Measurements from ENCODE around the gene NOLC1. TPM values are rescaled to one million over a fixed set of nuclear protein-coding genes. Genes with fewer than 3 reads are reported as not detected.
A peak's percentile ranks its signal among the peaks of the same experiment; 100 is the strongest.

Gene NOLC1
- total and polyA plus RNA-seq, 2 of the 13 experiments (the other 11 are each of a cell fraction or from before 2014, with no cell fraction given) = 50.6 to 81.0 TPM

GRCh38 chr10:102141583-102142107 lies 10.5 kb upstream of the NOLC1 start:
- ATAC-seq (peak; percentile 3; the same call in 1 of the 3 replicates), FAIRE-seq (no peak), DNase-seq (ENCODE audit: low spot score) (no peak)
- no peak overlapping the region for H3K27ac ChIP-seq (ENCODE audit: extremely low read length, insufficient read depth, low read length)
- no TSS peak for BruUV-seq (replicated peaks)
- H3K36me3 ChIP-seq (replicated peaks in 1 of 2; ENCODE audit: control insufficient read depth in 1 of 2, insufficient read depth in 2 of 2, low read length in 2 of 2) = peaks cover 51 to 84% of the 10 kb centered on the region in 2 experiments
- WGBS (ENCODE audit: low lambda C conversion rate) = 100% methylated on average over 3 of the region's 4 CpGs
- ChIA-PET POLR2A (interaction anchor here (2.3 kb wide), 1 partner anchor 9 kb away, joined by 11 read pairs; the partner anchor contains the start of gene NOLC1), CTCF (ENCODE audit: low intra/inter-chr PET ratio, low total read pairs) (no interaction called here)
- H3K4me3 ChIP-seq (replicated peaks in 1 of 3; ENCODE audit: insufficient read depth in 1 of 3, low read depth in 2 of 3, low read length in 3 of 3) = no peak overlapping the region
- H3K4me1 ChIP-seq (ENCODE audit: insufficient read depth, low read length) = no peaks in the 10 kb centered on the region
- in situ Hi-C loops (cut with HindIII; ENCODE audit: extremely low pct_ligation_motif_present, low pct_unique_long_range_greater_than_20kb) (no loop called here), intact Hi-C loops (cut with micrococcal nuclease; ENCODE audit: unreplicated experiment) (no loop called here)
- no peak overlapping the region for H3K4me2 ChIP-seq (ENCODE audit: low read depth, low read length)
- peaks cover 22% of the 10 kb centered on the region for H4K20me1 ChIP-seq (ENCODE audit: insufficient read depth, low read length)
- TF ChIP-seq PTBP1 (IDR thresholded peaks at IDR 0.05; ENCODE audit: low read depth, low read length, poor library complexity, severe bottlenecking) (no peak), ZC3H13 (CRISPR knock-in tag; IDR thresholded peaks at IDR 0.05) (peak; percentile 73; the same call in 1 of the 2 replicates), THYN1 (CRISPR knock-in tag; IDR thresholded peaks at IDR 0.05; ENCODE audit: borderline replicate concordance, low read depth) (no peak), HNRNPUL1 (IDR thresholded peaks at IDR 0.05; ENCODE audit: low read depth, low read length) (no peak), HMGA1 (CRISPR knock-in tag; conservative IDR thresholded peaks at IDR 0.05) (no peak), AGO2 (optimal IDR thresholded peaks at IDR 0.05; ENCODE audit: low read depth, low read length) (peak; percentile 29)
- TF ChIP-seq, protein P1, sequence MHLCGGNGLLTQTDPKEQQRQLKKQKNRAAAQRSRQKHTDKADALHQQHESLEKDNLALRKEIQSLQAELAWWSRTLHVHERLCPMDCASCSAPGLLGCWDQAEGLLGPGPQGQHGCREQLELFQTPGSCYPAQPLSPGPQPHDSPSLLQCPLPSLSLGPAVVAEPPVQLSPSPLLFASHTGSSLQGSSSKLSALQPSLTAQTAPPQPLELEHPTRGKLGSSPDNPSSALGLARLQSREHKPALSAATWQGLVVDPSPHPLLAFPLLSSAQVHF (CRISPR knock-in tag; IDR thresholded peaks at IDR 0.05) = 0 out of 2 replicates have a peak, but pooled peaks have one; percentile 13
- H3K9ac ChIP-seq (ENCODE audit: insufficient read depth, low read depth, low read length) = no peak overlapping the region
- no peaks in the 10 kb centered on the region for H3K27me3 ChIP-seq (ENCODE audit: control insufficient read depth in 1 of 2, insufficient read depth in 2 of 2, low read length in 2 of 2)
- no peak overlapping the region for H2AFZ ChIP-seq (ENCODE audit: low read length)
- no peaks in the 10 kb centered on the region for H3K9me3 ChIP-seq (ENCODE audit: low read length)
- peaks cover 23% of the 10 kb centered on the region for H3K79me2 ChIP-seq (ENCODE audit: insufficient read depth, low read length)

All from HepG2 (cell line).